ENCODE measurements around the gene SFPQ.

- no peak for TF ChIP-seq CTCF (IDR thresholded peaks at IDR 0.05; ENCODE audit: poor library complexity, severe bottlenecking)
- no peak for TF ChIP-seq SMC3 (conservative IDR thresholded peaks at IDR 0.05; ENCODE audit: poor library complexity)
- TF ChIP-seq POLR2AphosphoS5 (IDR thresholded peaks at IDR 0.05): peak; percentile 100
- TF ChIP-seq, protein P1, sequence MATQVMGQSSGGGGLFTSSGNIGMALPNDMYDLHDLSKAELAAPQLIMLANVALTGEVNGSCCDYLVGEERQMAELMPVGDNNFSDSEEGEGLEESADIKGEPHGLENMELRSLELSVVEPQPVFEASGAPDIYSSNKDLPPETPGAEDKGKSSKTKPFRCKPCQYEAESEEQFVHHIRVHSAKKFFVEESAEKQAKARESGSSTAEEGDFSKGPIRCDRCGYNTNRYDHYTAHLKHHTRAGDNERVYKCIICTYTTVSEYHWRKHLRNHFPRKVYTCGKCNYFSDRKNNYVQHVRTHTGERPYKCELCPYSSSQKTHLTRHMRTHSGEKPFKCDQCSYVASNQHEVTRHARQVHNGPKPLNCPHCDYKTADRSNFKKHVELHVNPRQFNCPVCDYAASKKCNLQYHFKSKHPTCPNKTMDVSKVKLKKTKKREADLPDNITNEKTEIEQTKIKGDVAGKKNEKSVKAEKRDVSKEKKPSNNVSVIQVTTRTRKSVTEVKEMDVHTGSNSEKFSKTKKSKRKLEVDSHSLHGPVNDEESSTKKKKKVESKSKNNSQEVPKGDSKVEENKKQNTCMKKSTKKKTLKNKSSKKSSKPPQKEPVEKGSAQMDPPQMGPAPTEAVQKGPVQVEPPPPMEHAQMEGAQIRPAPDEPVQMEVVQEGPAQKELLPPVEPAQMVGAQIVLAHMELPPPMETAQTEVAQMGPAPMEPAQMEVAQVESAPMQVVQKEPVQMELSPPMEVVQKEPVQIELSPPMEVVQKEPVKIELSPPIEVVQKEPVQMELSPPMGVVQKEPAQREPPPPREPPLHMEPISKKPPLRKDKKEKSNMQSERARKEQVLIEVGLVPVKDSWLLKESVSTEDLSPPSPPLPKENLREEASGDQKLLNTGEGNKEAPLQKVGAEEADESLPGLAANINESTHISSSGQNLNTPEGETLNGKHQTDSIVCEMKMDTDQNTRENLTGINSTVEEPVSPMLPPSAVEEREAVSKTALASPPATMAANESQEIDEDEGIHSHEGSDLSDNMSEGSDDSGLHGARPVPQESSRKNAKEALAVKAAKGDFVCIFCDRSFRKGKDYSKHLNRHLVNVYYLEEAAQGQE (IDR thresholded peaks at IDR 0.05; ENCODE audit: borderline replicate concordance): peak; percentile 86
- TF ChIP-seq RAD21 (conservative IDR thresholded peaks at IDR 0.05): no peak
- TF ChIP-seq EZH2 (IDR thresholded peaks at IDR 0.05; ENCODE audit: borderline replicate concordance, insufficient read depth, low read length, poor library complexity, severe bottlenecking): no peak
Measured at GRCh38 chr1:35192853-35193664, at the start of gene SFPQ.

All from neural cell (in vitro differentiated cells).